Activated CD8-positive, alpha-beta memory T cell treated with anti-CD3 and anti-CD28 coated beads, Interleukin-2, amount 50 U/mL, for 1 hour (primary cell): ENCODE data around the gene MYO10.
"Not testable (repeated sequence)": the region's sequence is repeated elsewhere in the genome, so short reads cannot be mapped to it uniquely, and the experiment has no call there.

Experiments
- DNase-seq: peaks from one replicate; pipeline ENCODE4 v3.0.0-alpha.2; 2020; ENCODE audit errors: extremely low read depth

Gene MYO10

DNA sequence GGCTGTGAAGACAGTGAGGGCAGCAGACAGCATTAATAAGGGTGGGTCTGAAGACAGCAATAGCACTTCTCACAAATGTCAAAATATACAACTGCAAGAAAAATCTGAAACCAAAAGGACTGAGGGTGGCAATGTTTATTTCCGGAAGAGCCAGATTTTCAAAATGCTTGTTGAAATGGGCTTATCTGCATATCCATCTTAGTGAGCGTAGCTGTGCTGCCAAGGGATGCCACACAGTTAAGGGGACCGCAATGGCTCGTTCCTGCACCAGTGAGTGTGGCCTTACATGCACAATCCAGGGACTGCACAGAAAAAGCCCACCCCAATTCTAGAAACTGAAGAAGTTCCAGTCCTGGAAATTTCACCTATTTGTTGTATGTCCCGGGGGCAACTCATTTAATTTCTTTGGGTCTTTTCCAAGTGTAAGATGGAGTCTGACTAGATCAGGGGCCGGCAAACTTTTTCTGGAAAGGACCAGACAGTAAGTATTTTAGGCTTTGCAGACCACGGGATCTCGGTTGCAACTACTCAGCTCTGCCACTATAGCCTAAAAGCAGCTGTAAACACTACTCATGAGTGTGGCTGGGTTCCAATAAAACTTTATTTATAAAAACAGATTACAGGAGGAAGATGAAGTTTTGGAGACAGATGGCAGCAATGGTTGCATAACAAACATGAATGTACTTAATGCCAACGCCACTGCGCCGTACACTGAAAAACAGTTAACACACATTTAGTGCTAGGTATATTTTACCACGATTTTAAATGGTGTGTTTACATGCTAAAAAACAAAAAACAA is 154.1 kb downstream of the MYO10 start:
- no peak for DNase-seq

DNA sequence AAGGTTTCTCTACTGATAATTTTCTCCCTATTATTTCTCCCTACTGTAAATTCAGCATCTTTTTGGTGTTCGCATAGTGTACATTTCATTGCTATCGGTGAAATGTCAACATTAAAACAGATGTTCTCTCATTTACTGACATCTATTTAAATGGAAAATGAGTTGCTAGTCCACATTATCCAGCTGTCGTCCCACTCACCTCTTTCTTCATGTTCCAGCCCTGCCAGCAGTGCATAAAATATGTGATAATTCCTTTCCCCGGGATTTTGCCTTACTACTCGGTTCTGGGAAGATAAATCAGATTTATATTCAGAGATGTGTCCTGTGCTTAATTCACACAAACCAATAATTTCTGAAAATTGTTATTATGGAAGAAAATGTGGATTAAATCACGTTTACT is 155.8 kb downstream of the MYO10 start:
- no peak for DNase-seq

DNA sequence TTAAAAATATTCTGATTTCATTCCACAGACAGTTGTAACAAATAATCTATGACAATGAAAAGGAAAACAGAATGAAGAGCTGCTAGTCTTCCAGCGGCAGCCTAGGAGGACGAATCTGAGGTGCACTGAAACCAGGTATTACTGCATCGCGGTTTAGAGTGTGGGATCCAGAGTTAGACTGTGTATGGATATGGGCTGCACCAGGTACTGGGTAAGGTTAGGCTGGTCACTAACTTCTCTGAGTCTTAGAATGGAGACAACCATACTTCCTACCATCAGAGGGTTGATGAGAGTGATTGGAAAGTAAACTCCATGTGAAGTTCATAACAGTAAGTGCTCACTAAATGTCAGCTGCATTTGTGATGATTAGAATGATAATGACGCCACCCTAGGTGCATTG is 158.7 kb downstream of the MYO10 start:
- DNase-seq = no peak

DNA sequence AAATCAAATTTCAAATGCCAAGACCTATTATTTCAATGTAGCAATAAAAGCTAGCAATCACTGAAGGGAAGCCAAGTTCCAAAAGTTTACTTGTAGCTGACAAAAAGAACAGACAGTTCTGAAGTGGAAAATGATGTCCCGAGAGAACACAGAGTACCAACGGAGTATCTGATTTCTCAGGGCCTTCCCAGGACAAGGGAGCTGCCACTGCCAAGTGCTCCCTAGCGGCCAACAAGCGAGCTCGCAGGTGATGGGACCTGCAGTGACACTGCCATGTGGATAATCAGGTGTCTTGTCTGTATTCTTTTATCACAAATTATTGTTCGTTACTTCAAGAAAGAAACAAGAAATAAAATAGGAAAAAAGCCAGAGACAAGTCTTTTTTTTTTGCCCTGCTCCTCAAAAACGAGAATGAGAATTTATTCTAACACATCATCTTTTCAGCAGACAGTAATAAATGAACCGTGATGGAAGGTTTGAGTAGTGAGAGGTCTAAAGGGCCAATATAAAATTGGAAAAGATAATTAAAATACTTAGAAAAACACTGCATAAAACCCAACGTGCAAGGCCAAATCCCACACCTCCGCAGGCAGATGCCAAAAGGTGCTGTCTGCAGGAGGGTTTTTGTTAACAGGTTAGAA is 159.4 kb downstream of the MYO10 start:
- DNase-seq = no peak

DNA sequence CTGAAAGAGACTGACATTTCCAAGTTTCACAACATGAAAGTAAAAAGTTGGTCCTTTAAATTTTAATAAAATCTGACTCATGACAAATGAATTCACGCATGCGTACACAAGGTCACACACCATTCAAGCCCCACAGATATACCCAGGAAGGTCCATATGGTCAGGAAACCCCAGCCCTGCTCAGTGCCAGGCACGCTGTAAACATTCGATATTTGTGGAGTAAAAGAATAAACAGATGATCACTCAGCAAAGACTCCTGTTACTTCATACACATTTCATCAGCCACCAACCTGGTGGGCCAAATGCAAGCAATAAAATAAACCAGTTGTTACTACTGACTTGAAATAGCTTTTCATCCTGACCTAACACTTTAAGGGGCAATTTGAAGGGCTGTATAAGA is 161.3 kb downstream of the MYO10 start:
- DNase-seq = no peak

DNA sequence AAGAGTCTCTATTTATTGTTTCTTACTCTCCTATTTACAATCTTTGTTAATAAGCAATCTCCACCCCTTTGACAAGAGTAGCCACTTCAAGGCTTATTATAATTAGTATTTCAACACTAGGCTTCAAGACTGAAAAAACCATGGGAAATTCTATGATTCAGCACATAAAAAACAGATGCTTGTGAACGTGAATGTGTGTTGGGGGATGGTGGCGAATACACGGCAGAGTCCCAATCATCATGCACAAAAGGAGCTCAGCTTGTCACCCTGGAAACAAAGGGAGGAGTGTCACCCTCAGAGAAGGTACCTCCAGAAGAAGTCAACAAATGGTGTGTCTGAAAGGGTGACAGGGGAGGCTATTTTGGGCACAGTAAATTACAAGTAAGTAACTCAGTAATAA is 162.1 kb downstream of the MYO10 start:
- DNase-seq = no peak

DNA sequence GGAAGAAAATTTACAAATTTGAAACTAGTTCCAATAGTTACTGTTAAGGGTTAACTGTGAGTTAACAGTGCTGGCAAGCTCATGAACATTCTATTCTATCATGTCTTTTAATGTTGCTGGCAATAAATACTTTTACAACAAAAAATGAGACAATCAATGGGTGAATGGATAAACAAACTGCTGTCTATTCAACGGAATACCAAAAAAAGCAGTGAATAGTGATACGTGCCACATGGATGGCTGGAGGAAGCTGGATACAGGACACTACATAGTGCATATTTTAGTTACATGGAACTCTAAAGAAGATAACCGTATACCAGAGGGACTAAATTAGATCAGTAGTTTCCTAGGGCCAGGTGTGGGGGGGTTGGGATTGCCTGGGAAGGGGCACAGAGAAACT is 163.5 kb downstream of the MYO10 start:
- no peak for DNase-seq

DNA sequence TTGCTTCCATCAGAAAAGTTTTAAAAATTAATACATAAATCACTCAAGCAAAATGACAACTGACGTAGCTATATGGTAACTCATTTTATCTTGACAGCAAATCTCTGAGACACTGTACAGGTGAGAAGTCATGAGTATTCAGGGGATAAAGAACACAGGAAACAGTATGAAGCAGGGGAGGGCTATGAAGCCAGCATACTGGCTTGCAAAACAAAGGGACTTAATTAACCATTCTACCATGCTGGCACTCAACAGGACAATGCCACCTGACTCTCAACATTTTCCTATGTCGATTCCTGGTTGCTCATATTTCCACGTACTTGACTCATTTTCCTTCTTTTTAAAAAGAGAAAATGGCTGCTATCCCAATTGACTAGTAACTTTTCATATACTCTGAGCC is 167.9 kb downstream of the MYO10 start:
- no peak for DNase-seq

DNA sequence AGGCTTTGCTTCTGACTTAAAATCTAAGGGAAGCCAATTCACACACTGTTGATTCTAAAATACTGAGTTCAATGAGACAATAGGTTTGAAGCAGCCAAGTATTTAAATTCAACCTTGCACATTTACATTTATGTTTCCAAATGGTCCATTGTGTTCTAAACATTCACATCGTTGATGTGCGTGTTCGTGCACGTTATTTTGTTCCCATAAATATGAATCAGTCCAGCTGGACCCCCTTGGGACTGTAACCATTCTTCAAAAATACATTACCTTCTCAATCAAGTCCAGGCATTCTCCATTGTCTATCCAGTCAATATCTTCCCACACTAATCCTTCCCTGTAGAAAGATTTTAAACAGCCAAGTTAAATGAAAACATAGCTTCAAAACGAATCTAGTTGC is 172.9 kb downstream of the MYO10 start:
- DNase-seq = no peak

DNA sequence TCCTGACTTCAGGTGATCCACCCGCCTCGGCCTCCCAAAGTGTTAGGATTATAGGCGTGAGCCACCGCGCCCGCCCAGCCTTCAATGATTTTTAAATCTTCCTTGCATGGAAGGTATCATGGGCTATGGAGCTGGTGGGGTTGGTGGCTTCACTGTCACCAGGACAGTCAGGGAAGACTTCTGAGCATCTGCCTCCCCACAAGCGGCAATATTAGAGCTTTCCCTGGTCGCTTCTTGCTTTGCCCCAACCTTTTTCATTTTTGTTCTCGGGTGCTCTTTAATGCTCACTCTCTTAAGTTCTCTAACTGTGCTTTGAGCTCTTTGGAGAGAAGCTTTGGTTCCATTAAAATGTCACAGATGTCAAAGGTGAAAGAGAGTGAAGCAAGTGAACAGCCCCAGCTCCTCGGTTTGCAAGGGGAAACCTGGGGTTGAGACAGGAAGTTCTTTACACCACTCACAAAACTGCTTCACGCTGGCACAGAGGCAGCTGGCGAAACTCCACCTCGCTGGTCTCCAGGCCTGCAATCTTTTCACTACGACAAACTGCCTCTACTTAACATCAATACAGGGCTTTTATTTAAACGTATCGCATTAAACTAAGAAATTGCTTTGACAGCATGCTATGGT is 176.8 kb downstream of the MYO10 start:
- no peak for DNase-seq

DNA sequence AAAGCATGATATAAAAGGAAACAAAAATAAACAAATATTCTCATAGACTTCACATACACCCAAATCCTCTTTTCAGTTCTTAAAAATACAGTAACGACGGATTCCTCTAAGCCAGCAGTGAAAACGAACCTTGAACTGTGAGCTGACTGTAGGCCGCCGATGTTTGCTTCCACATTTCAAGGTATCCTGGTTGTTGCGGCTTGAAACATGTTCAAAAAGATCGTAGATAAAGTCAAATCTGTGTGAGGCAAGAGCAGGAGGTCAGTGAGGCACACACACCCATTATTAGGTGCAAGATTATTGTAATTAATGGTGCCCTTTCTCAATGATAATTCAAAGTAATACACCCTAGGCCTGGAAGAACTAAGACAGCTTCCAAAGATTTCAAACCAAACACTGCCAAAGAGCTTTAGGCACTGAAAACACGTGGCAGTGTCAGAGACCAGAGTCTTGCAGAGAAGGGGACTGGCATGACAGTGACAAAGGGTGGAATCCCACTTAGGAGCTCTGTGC is 178.0 kb downstream of the MYO10 start:
- DNase-seq = no peak

DNA sequence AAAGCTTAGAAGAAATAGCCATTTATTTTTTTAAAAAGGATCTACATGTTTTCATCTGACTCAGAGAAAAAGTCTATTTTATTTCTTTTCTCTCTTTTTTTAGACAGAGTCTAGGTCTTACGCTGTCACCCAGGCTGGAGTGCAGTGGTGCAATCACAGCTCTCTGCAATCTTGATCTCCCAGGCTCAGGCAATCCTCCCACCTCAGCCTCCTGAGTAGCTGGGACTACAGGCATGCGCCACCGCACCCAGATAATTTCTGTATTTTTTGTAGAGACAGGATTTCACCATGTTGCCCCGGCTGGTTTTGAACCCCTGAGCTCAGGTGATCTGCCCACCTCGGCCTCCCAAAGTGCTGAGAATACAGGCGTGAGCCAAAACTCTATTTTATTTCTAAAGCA is 178.5 kb downstream of the MYO10 start:
- not testable (repeated sequence) for DNase-seq

DNA sequence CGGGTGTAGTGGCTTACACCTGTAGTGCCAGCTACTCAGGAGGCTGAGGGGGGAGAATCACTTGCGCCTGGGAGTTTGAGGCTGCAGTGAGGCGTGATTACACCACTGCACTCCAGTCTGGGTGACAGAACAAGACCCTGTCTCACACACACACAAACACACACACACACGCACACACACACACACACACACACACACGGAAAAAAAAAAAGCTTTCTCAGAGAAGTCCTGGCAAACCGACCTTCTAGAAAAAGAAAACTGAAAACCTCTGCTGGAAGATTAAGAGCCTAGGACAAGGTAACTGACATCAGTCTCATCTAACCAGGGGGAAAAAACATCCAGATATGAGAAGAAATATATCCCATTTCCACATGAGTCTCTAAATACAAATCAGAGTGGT is 178.9 kb downstream of the MYO10 start:
- DNase-seq = no peak

DNA sequence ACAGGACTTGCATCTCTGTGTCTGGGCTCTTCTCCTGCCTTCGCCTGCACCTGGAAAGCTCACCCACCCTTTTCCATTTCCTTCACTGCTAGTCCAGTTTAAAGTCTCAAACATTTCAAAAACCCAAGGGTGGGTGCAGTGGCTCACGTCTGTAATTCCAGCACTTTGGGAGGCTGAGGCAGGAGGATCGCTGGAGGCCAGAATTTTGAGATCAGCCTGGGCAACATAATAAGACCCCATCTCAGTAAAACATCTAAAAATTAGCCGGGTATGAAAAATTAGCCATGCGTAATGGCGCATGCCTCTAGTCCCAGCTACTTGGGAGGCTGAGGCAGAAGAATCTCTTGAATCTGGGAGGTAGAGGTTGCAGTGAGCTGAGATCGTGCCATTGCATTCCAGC is 179.4 kb downstream of the MYO10 start:
- DNase-seq = no peak

DNA sequence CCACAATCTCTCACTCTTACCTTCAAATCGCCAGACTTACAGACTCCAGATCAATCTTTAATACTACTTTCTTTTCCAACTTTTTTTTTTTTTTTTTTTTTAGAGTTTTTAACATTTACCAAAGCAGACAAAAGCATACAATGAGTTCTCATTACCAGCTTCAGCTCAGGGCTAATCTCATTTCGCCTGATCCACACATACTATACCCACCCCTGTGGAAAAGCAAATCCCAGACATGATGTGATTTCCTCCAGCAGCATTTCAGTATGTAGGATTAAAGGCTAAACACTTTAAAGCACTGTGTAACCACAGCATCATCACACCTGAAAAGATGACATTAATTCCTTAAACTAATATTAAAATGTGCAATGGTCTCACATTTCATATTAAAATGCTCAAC is 180.4 kb downstream of the MYO10 start:
- DNase-seq = no peak

DNA sequence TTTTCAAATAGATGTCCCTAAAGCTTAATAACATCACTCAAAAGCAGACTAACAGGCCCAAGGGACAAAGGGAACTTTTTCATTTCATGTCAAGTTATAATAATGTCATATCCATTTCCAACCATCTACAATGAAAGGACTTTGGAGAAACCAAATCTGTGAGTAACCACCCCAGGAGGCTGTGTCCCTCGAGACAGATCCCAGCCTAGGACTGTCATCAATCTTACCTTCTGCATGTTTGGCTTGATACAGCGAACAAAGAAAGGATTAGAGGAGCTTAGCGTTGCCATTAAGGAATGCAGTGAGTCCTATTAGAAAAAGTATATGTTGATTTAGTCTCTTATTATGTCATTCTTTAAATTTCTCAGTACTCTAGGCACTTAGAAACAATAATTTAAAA is 181.5 kb downstream of the MYO10 start:
- DNase-seq = no peak

DNA sequence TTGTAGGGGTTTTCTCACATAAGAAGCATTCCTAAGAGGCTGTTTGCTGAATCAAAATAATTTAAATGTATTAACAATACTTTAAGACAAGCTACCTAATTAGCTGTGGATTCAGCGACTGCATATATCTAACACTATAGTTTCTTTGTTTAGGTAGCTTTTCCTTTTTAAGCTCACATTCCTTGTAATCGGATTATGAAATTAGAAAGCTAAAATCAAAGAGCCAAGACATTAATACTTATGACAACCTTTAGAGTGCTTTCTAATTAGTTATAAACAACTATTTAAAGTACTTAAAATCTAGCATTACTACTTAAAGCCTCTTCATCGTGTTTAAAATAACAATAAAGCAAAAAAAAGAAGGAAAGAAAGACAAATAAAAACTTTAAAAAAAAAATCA is 182.0 kb downstream of the MYO10 start:
- DNase-seq = no peak

DNA sequence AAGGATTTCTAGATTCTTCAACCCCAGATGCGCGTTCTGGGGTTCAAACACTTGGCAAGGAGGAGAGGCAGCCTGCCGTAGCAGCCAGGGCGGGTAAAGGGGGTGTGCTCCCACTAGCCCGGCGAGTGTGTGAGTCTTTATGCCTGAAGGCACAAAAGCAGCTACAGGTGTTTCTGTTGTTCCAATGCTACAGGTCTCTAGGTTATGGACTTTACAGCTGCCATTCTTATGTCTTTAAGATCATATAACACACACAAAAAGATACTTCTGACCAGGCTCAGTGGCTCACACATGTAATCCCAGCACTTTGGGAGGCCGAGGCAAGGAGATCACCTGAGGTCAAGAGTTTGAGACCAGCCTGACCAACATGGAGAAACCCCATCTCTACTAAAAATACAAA is 185.6 kb downstream of the MYO10 start:
- DNase-seq = no peak

DNA sequence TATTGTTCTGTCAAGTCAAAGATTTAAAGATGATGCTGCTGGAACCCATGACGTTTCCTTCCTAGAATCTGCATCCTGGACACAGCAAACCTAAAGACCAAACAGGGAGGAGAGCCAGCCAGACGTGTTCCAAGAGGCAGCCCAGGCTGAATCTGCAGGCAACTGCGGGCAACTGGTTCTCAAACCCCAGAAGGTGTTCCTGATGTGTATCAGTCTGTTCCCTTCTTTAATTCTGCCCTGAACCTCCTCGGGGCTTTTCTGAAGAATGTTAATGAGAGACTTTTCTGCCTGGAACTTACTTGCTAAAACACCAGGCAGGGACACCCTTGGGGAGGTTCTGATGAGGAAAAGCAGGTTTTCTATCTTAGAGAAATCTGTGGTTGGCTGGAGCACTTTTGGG is 186.5 kb downstream of the MYO10 start:
- DNase-seq = no peak

DNA sequence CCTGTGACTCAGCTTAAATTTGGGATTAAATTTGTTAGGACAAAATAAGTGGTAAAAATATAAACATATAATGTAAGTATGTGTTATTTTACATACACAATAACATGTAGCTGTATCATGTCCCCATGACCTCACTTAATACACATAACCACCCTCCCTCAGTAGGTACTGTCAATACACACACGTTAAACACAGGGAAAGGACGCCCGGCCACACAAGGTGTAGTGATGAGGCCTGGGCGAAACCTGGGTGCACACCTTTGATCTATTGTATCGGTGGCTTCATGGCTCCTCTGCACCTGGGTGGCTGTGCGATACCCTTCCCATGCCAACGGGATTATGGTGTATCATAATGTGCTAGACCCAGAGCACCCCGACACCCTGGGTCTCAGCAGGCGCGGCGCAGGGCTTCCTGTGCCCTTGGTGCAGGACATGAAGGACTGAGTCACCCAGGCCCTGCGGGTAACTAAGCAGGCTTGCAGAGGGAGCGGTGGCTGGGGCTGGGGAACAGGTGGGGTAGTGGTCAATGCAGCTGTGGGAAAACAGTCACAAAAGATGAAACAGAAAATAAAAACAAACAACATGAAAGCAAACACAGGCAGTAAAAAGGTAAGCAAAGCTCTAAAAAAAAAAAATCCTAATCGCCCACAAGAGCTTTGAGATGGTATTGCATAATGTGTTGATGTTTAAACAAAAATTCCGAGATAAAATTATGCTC is 191.8 kb downstream of the MYO10 start:
- DNase-seq = no peak

DNA sequence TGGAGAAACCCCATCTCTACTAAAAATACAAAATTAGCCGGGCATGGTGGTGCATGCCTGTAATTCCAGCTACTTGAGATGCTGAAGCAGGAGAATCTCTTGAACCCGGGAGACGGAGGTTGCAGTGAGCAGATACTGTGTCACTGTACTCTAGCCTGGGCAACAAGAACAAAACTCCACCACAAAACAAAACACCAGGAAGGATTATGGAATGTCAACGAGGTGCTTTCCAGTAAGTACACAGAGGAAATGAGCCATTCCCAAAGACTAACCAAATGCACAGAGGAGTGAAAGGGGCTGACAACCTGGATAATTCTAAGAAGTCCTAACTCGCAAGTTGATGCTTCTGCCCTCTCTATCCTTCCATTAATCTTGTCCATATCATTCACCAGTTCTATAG is 193.2 kb downstream of the MYO10 start:
- DNase-seq = no peak

DNA sequence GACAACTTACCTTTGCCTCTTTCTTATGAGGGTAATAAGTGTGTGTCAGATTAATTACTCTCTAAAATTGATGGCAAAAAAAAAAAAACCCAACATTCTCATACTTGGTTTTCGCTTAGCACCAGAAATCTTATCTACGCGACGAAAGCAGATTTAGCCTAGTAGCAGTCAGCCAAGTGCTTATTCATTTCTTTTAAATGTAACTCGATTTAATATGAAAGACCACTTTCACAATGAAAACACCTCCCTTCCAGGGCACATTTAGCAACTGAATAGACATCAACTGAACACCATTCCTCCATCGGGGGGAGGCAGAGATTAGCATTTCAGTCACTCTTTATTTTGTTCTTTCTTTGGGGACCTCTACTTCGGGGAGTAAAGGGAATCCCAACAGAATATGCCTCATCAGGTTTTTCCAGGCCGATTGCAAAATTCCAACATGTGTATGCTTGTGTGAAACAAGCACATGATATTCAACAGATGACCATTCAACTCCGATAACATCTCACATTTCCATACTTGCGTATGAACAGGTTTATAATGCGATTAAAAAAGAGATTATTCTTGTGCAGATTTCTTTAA is 195.2 kb downstream of the MYO10 start:
- no peak for DNase-seq
